Erythroblast (primary cell): ENCODE measurements around the gene MTR.

ENCODE experiments used
- GATA1 ChIP-seq: IDR thresholded peaks from 2 replicates; pipeline ENCODE4 v1.6.1; 2011; ENCODE audit warnings: low read depth, mild to moderate bottlenecking, control low read depth, low read length, moderate library complexity
- POLR2A ChIP-seq: IDR thresholded peaks from 2 replicates; pipeline ENCODE4 v1.6.1; 2011; ENCODE audit warnings: mild to moderate bottlenecking, low read length

DNA sequence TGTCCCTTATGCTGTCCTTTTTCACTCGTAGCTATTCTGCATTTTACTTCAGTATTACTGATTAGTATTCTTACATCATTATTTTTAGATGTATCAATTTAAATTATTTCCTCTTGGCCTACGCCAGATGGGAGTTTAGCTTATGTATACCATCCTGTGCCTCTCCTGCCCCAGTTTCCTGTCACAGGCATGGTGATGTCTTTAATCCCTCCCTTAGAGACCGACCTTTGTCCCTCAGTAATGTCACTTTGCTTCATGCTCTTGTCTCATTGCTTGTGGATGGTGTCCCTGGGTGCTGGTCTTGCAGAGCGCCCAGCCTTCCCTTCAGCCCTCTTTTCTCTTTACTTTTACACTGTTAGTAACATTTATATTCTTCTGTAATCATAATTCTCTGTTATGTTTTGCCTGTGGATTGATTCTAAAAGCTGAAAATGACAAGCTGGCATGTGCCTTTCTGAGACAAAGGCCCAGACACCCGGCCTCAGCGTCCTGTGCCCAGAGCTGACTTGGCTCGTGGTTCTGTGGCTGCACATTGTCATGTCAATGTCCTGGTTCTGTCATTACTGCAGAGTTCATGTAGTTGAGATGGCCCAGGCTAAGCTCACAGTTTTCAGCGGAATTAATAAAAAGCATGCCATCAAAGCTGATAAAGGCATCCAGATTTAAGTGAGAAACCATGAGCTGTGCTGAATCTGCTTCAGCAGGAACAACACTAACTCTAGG lies 100.7 kb downstream of the MTR start:
- TF ChIP-seq POLR2A (no peak), GATA1 (no peak)
